Measurements from ENCODE around the gene AKIRIN1. TPM values are rescaled to one million over a fixed set of nuclear protein-coding genes. Genes with fewer than 3 reads are reported as not detected.

Gene AKIRIN1
- total RNA-seq, 1 donor: 35.1 TPM

GRCh38 chr1:39023140-39023539 lies 32.1 kb downstream of the AKIRIN1 start:
- no peaks in the 10 kb centered on the region for H3K9me3 ChIP-seq (ENCODE audit: low read depth, low read length)
- no peak overlapping the region for H2AFZ ChIP-seq (ENCODE audit: low read length)
- H3K4me2 ChIP-seq (ENCODE audit: insufficient read depth, low read length): no peak overlapping the region

GRCh38 chr1:39026051-39026865 lies 35.2 kb downstream of the AKIRIN1 start, which contains the start of gene NDUFS5:
Gene NDUFS5, plus strand, starts transcription at chr1:39026350. Its CDS starts 2,375 bp downstream, at chr1:39028725.
- H3K4me1 ChIP-seq (ENCODE audit: insufficient read depth, low read length): peaks cover 6% of the 10 kb centered on the region
- H3K36me3 ChIP-seq (ENCODE audit: insufficient read depth, low read length): peaks cover 26% of the 10 kb centered on the region
- TF ChIP-seq CTCF (IDR thresholded peaks at IDR 0.05; ENCODE audit: extremely low read depth, low read depth, low read length): no peak
- H3K4me3 ChIP-seq (ENCODE audit: insufficient read depth, low read length): peak within 1 kb of the TSS; percentile 80
- H3K27ac ChIP-seq (ENCODE audit: low read depth, low read length): peak within 1 kb of the TSS; percentile 99
- no peaks in the 10 kb centered on the region for H3K27me3 ChIP-seq (ENCODE audit: insufficient read depth, low read length)
- peak within 1 kb of the TSS; percentile 91 for H3K4me2 ChIP-seq (ENCODE audit: insufficient read depth, low read length)
- peak; percentile 94 for DNase-seq (ENCODE audit: insufficient read length, low spot score, missing footprints)
- peak within 1 kb of the TSS; percentile 92 for H2AFZ ChIP-seq (ENCODE audit: low read length)
- H3K79me2 ChIP-seq (ENCODE audit: insufficient read depth, low read length): peaks cover 39% of the 10 kb centered on the region
- H3K9me3 ChIP-seq (ENCODE audit: low read depth, low read length): no peaks in the 10 kb centered on the region
- H4K20me1 ChIP-seq (ENCODE audit: insufficient read depth, low read length): peaks cover 7% of the 10 kb centered on the region

More at GRCh38 chr1:39023140-39023539, 32.1 kb downstream of the AKIRIN1 start:
- TF ChIP-seq CTCF (IDR thresholded peaks at IDR 0.05; ENCODE audit: extremely low read depth, low read depth, low read length): no peak
- no peak overlapping the region for H3K4me3 ChIP-seq (ENCODE audit: insufficient read depth, low read length)
- no peak for DNase-seq (ENCODE audit: insufficient read length, low spot score, missing footprints)
- no peaks in the 10 kb centered on the region for H4K20me1 ChIP-seq (ENCODE audit: insufficient read depth, low read length)
- H3K4me1 ChIP-seq (ENCODE audit: insufficient read depth, low read length): peaks cover 6% of the 10 kb centered on the region
- peaks cover 16% of the 10 kb centered on the region for H3K79me2 ChIP-seq (ENCODE audit: insufficient read depth, low read length)
- H3K36me3 ChIP-seq (ENCODE audit: insufficient read depth, low read length): no peaks in the 10 kb centered on the region
- no peak overlapping the region for H3K27ac ChIP-seq (ENCODE audit: low read depth, low read length)
- H3K27me3 ChIP-seq (ENCODE audit: insufficient read depth, low read length): no peaks in the 10 kb centered on the region

- Histone ChIP-seq H3K36me3 (ENCODE audit: insufficient read depth, low read length) (peaks cover 33% of the 10 kb centered on the region), H3K79me2 (ENCODE audit: insufficient read depth, low read length) (peaks cover 45% of the 10 kb centered on the region), H3K4me3 (ENCODE audit: insufficient read depth, low read length) (peak overlapping the region; percentile 80), H3K4me2 (ENCODE audit: insufficient read depth, low read length) (peak overlapping the region; percentile 91), H3K4me1 (ENCODE audit: insufficient read depth, low read length) (peaks cover 6% of the 10 kb centered on the region), H2AFZ (ENCODE audit: low read length) (peak overlapping the region; percentile 92), H3K27me3 (ENCODE audit: insufficient read depth, low read length) (no peaks in the 10 kb centered on the region), H3K9me3 (ENCODE audit: low read depth, low read length) (no peaks in the 10 kb centered on the region), H3K27ac (ENCODE audit: low read depth, low read length) (peak overlapping the region; percentile 99), H4K20me1 (ENCODE audit: insufficient read depth, low read length) (peaks cover 14% of the 10 kb centered on the region)
- DNase-seq (ENCODE audit: insufficient read length, low spot score, missing footprints): no peak
- TF ChIP-seq CTCF (IDR thresholded peaks at IDR 0.05; ENCODE audit: extremely low read depth, low read depth, low read length): no peak
Measured at GRCh38 chr1:39026866-39027507, 35.9 kb downstream of the AKIRIN1 start.

- H3K36me3 ChIP-seq (ENCODE audit: insufficient read depth, low read length): peaks cover 61% of the 10 kb centered on the region
- no peak overlapping the region for H2AFZ ChIP-seq (ENCODE audit: low read length)
- peaks cover 26% of the 10 kb centered on the region for H3K79me2 ChIP-seq (ENCODE audit: insufficient read depth, low read length)
- no peak overlapping the region for H3K4me2 ChIP-seq (ENCODE audit: insufficient read depth, low read length)
- no peak overlapping the region for H3K27ac ChIP-seq (ENCODE audit: low read depth, low read length)
- peaks cover 9% of the 10 kb centered on the region for H3K4me1 ChIP-seq (ENCODE audit: insufficient read depth, low read length)
- no peaks in the 10 kb centered on the region for H3K27me3 ChIP-seq (ENCODE audit: insufficient read depth, low read length)
- H3K9me3 ChIP-seq (ENCODE audit: low read depth, low read length): no peaks in the 10 kb centered on the region
- TF ChIP-seq CTCF (IDR thresholded peaks at IDR 0.05; ENCODE audit: extremely low read depth, low read depth, low read length): no peak
- no peak overlapping the region for H3K4me3 ChIP-seq (ENCODE audit: insufficient read depth, low read length)
- DNase-seq (ENCODE audit: insufficient read length, low spot score, missing footprints): no peak
- H4K20me1 ChIP-seq (ENCODE audit: insufficient read depth, low read length): peaks cover 16% of the 10 kb centered on the region
Measured at GRCh38 chr1:39034114-39034654, 43.1 kb downstream of the AKIRIN1 start.

Data from osteoblast (primary cell).